ENCODE measurements around the gene GNAQ.

The GNAQ gene

DNA sequence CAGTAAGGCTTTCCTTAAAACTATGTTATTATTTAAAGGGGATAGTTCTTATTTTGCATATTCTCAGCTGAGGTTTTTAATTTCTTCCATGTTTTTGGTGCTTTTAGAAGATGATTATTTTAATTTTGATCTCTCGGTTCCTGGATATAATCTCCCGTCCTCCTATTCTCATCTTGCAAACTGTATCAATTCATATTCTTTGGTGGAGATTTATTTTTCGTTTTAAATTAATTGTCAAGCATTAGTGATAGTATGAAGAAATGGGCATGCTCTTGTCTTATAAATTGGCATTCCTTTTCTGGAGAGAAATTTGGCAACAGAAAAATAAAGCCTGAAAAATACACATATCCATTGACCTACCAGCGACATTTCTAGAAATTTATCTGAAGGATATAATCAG is 15.5 kb upstream of the GNAQ start:
- WGBS = no CpG with 5 or more reads among the region's 4 CpGs
- H3K27me3 ChIP-seq (ENCODE audit: insufficient read depth, low read length) = no peaks in the 10 kb centered on the region
- 0 out of 2 replicates have a peak, but pooled peaks cover 2% of the 10 kb centered on the region for H3K4me1 ChIP-seq (ENCODE audit: insufficient read depth, low read length)
- no peak overlapping the region for H3K4me3 ChIP-seq (ENCODE audit: low read length)
- H3K36me3 ChIP-seq (ENCODE audit: insufficient read depth, low read length) = no peaks in the 10 kb centered on the region
- H3K9ac ChIP-seq (ENCODE audit: low read depth, low read length) = no peak overlapping the region
- no peak overlapping the region for H3K27ac ChIP-seq (ENCODE audit: low read depth, low read length)
- no peaks in the 10 kb centered on the region for H3K9me3 ChIP-seq (ENCODE audit: insufficient read depth, low read depth, low read length)

DNA sequence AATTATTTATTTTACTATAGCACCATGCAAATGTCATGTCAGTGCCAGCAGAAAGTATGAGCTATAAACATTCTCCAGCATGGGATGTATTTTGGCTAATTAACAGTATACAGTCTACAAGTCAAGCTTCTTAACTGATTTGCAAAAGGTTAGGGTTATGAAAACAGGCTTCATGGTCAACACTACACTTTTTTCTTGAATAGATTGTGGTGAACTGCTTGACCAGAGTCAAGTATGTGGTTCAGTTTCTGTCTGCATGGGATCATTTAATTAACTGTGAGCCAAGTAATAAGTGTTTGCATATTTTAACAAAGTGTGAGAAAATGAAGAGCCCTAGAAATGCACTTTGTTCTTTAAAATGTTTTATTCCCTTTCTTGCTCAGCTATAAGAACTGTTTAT is 14.5 kb upstream of the GNAQ start:
- H3K9ac ChIP-seq (ENCODE audit: low read depth, low read length) = no peak overlapping the region
- H3K27me3 ChIP-seq (ENCODE audit: insufficient read depth, low read length) = no peaks in the 10 kb centered on the region
- no peaks in the 10 kb centered on the region for H3K9me3 ChIP-seq (ENCODE audit: insufficient read depth, low read depth, low read length)
- H3K4me1 ChIP-seq (ENCODE audit: insufficient read depth, low read length) = 0 out of 2 replicates have a peak, but pooled peaks cover 2% of the 10 kb centered on the region
- H3K27ac ChIP-seq (ENCODE audit: low read depth, low read length) = no peak overlapping the region
- H3K4me3 ChIP-seq (ENCODE audit: low read length) = no peak overlapping the region
- no peaks in the 10 kb centered on the region for H3K36me3 ChIP-seq (ENCODE audit: insufficient read depth, low read length)

DNA sequence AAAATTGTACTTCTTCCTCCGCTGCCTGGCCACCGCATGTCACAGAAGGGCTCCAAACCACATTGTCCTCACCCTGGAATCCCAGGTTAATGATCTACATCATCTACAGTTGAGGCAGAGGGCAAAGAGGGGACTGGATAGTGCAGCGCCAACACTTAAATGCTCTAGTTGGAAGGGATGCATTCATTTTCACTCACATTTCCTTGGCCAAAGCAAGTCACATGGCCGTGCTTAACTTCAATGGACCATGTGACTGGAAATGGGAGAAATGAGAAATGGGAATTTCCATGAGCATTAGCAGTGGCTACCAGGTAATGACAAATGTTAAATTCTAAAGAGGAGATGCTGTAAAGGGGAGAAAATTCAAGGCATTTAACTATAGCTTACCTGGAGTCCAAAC is 13.3 kb upstream of the GNAQ start:
- no peaks in the 10 kb centered on the region for H3K27me3 ChIP-seq (ENCODE audit: insufficient read depth, low read length)
- no peak overlapping the region for H3K27ac ChIP-seq (ENCODE audit: low read depth, low read length)
- WGBS = 60% methylated on average over 4 of the region's 4 CpGs
- no peaks in the 10 kb centered on the region for H3K36me3 ChIP-seq (ENCODE audit: insufficient read depth, low read length)
- H3K4me1 ChIP-seq (ENCODE audit: insufficient read depth, low read length) = 0 out of 2 replicates have a peak, but pooled peaks cover 2% of the 10 kb centered on the region
- H3K9me3 ChIP-seq (ENCODE audit: insufficient read depth, low read depth, low read length) = no peaks in the 10 kb centered on the region
- no peak overlapping the region for H3K9ac ChIP-seq (ENCODE audit: low read depth, low read length)
- H3K4me3 ChIP-seq (ENCODE audit: low read length) = no peak overlapping the region

DNA sequence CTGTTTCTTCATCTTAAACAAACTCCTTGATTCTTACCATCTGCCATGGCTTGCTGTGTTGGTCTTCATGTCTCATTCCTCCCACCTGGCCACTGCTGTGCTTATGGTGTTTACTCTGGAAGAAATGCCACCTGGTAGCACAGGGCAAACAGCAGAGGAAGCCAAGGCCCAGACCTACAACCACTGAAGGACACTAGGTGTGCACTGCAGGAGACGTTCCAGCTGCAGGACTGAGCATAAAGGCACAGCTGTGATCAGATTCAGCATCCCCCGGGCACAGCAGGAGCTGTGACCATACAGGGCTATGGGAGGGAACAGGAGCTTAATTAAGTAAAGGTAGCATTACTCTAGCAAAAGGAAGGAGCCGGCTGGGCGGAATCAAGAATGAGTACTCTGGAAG is 12.6 kb upstream of the GNAQ start:
- no peak overlapping the region for H3K4me3 ChIP-seq (ENCODE audit: low read length)
- 86% methylated on average over 4 of the region's 4 CpGs for WGBS
- H3K36me3 ChIP-seq (ENCODE audit: insufficient read depth, low read length) = no peaks in the 10 kb centered on the region

DNA sequence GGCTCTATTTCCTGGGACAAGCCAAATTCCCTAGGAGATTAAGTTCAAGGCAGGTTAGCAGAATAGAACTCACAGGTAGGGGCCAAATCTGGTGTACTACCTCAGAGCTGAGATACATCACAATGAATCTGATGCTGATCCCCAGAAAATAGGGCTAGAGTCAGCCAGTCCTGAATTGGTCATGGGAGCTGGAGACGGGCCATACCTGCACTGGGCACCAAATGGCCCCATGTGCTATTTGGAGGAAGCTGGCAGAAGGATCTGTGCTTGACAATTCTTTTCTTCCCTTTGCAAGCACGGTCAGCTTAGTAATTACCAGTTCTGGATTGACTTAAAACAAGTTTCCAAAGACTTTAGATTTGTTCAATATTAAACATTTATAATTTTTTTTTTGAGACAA is 10.4 kb upstream of the GNAQ start:
- H3K9me3 ChIP-seq (ENCODE audit: insufficient read depth, low read depth, low read length) = no peaks in the 10 kb centered on the region
- no peak overlapping the region for H3K9ac ChIP-seq (ENCODE audit: low read depth, low read length)
- no peak overlapping the region for H3K27ac ChIP-seq (ENCODE audit: low read depth, low read length)
- WGBS = 92% methylated on average over 2 of the region's 2 CpGs
- no peaks in the 10 kb centered on the region for H3K27me3 ChIP-seq (ENCODE audit: insufficient read depth, low read length)
- H3K36me3 ChIP-seq (ENCODE audit: insufficient read depth, low read length) = no peaks in the 10 kb centered on the region
- 0 out of 2 replicates have a peak, but pooled peaks cover 2% of the 10 kb centered on the region for H3K4me1 ChIP-seq (ENCODE audit: insufficient read depth, low read length)
- no peak overlapping the region for H3K4me3 ChIP-seq (ENCODE audit: low read length)

More for the DNA sequence above, 12.6 kb upstream of the GNAQ start:
- 0 out of 2 replicates have a peak, but pooled peaks cover 2% of the 10 kb centered on the region for H3K4me1 ChIP-seq (ENCODE audit: insufficient read depth, low read length)
- no peaks in the 10 kb centered on the region for H3K9me3 ChIP-seq (ENCODE audit: insufficient read depth, low read depth, low read length)
- H3K27me3 ChIP-seq (ENCODE audit: insufficient read depth, low read length) = no peaks in the 10 kb centered on the region
- H3K27ac ChIP-seq (ENCODE audit: low read depth, low read length) = no peak overlapping the region
- H3K9ac ChIP-seq (ENCODE audit: low read depth, low read length) = no peak overlapping the region

DNA sequence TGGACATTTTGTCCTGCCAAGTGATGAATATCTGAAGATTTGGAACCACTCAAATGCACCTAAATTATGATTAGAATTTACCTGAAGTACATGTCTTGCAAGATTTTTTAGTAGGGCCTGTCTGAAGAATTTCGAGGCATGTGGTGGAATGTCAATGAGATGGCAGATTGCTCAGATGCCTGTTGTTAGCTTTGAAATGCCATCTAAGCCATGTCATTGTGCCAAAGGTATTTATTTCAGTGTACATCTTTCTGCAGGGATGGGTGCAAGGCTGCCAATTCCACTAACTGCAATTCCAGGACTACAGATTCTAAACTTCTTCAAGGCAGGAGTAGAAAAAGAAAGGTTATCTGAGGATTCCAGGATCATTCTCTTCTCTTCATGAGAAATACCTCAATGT is 9.1 kb upstream of the GNAQ start:
- no peak overlapping the region for H3K9ac ChIP-seq (ENCODE audit: low read depth, low read length)
- H3K4me1 ChIP-seq (ENCODE audit: insufficient read depth, low read length) = 0 out of 2 replicates have a peak, but pooled peaks cover 2% of the 10 kb centered on the region
- H3K36me3 ChIP-seq (ENCODE audit: insufficient read depth, low read length) = no peaks in the 10 kb centered on the region
- 88% methylated on average over 1 of the region's 1 CpG for WGBS
- no peaks in the 10 kb centered on the region for H3K27me3 ChIP-seq (ENCODE audit: insufficient read depth, low read length)
- H3K27ac ChIP-seq (ENCODE audit: low read depth, low read length) = no peak overlapping the region
- no peaks in the 10 kb centered on the region for H3K9me3 ChIP-seq (ENCODE audit: insufficient read depth, low read depth, low read length)
- H3K4me3 ChIP-seq (ENCODE audit: low read length) = no peak overlapping the region

DNA sequence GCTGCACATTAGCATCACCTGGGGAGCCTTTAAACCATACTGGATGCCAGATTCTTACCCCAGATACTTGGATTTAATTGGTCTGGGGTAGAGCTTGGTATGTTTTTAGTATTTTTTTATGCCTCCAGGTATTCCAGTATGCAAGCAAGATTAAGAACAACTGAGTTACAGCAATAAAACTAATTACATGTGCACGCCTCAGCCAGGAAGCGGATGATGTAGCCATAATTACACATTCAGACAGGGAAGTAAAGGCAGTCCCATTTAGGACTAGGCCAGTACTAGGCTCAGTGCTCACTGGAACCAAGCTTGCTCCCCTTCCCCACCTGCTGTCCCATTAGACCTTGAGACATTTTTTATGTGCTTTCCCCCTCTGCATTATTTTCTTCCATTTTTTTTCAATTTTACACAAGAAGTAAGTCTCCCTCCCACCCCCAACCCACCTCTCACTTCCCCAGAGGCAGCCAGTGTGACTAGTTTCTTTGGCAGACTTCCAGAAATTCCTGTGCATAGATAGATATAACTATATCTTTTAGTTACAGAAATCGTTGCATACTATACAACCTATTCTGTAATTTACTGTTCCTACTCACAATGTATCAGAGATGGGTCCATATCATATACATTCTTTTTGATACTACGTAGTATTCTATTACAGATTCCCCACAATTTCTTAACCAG is 7.1 kb upstream of the GNAQ start:
- H3K9me3 ChIP-seq (ENCODE audit: insufficient read depth, low read depth, low read length) = no peaks in the 10 kb centered on the region
- no peak overlapping the region for H3K27ac ChIP-seq (ENCODE audit: low read depth, low read length)
- H3K9ac ChIP-seq (ENCODE audit: low read depth, low read length) = no peak overlapping the region
- WGBS = 91% methylated on average over 4 of the region's 4 CpGs
- H3K36me3 ChIP-seq (ENCODE audit: insufficient read depth, low read length) = no peaks in the 10 kb centered on the region
- no peak overlapping the region for H3K4me3 ChIP-seq (ENCODE audit: low read length)
- no peaks in the 10 kb centered on the region for H3K27me3 ChIP-seq (ENCODE audit: insufficient read depth, low read length)
- H3K4me1 ChIP-seq (ENCODE audit: insufficient read depth, low read length) = no peaks in the 10 kb centered on the region

DNA sequence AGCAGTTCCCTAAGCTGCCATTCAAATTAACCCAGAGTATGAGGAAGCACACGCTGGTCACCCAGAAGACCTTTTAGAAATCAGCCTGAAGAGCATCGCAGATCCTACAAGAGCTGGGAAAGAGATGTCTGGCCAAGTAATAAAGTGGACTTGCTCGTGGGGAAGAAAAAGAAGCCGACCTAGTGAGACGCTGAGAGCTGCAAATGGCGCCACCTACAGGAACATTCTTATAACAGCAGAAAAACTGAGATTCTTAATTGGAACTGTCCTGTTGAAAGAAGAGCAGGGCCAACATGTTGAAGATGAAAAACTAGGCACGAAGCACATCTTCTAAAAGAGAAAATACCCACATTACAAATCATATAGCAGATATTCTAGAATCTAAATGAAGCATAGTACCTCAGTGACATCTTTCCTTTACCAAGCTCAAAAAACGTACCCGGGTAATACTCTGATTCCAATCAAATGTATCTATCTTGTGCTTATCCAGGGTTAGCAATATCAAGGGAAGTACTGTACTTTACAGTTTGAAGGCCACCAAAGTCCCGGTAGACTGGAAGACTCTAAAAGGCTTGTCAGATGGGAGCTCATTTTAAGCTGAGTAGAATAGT is 3.9 kb upstream of the GNAQ start:
- peaks cover 9% of the 10 kb centered on the region; the same call in 1 of the 2 replicates for H3K4me1 ChIP-seq (ENCODE audit: insufficient read depth, low read length)
- H3K4me3 ChIP-seq (ENCODE audit: low read length) = no peak overlapping the region
- WGBS = 29% methylated on average over 10 of the region's 10 CpGs
- no peaks in the 10 kb centered on the region for H3K27me3 ChIP-seq (ENCODE audit: insufficient read depth, low read length)
- H3K9me3 ChIP-seq (ENCODE audit: insufficient read depth, low read depth, low read length) = no peaks in the 10 kb centered on the region
- no peaks in the 10 kb centered on the region for H3K36me3 ChIP-seq (ENCODE audit: insufficient read depth, low read length)
- no peak overlapping the region for H3K9ac ChIP-seq (ENCODE audit: low read depth, low read length)
- H3K27ac ChIP-seq (ENCODE audit: low read depth, low read length) = no peak overlapping the region

DNA sequence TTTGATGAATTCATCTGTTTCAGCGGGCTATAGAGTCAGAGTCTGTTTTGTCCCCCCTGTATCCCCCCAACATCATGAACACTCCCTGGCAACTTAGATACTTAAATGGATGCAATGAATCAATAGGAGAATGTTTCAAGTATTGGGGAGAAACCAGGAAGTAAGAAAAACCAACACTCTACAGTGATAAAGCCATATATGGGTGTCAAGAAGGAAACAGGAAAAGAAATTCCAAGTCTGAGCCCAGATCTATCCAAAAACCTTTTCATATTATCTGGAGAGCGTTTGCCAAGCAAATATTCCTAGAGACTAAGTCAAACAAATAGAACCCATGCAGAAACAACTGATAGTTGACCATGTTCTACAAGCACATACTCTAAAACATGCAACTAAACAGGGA is 2.3 kb upstream of the GNAQ start:
- no peaks in the 10 kb centered on the region for H3K36me3 ChIP-seq (ENCODE audit: insufficient read depth, low read length)
- 95% methylated on average over 2 of the region's 2 CpGs for whole genome bisulfite sequencing

DNA sequence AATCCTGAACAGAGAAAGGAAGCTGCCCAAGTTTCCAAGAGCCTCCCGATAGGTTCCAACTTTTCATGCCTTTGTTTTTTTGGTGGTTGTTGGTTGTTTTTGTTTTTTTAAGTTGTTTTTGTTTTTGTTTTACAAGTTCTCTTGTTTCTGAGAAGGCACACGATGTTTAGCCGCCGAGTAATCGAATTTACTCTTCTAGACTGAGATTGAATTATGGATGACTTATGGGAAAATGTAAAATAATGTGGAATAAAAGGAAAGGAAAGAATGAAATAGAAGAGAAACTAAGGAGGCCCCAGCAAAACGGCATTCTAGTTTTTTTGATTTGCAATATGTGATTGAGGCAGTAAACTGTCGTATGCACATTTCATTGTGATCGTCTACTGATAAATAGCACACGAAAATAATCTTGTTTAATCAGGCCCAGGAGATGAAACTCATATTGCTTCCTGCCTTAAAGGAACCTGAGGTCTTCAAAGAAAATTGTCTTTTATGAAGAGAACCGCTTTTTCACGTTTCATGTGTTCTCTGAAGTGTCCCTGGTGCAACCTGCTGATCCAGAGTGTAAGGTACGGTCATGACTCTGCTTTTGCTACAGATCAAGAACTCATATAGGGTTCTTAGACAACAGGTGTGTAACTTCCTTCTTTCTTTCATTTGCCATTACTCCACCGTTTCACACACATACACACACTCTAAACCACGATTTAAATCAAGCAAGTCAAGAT is 1.3 kb upstream of the GNAQ start:
- H3K9me3 ChIP-seq (ENCODE audit: insufficient read depth, low read depth, low read length) = no peaks in the 10 kb centered on the region
- H3K4me3 ChIP-seq (ENCODE audit: low read length) = peak overlapping the region; percentile 94
- WGBS = 56% methylated on average over 13 of the region's 14 CpGs
- peak overlapping the region; percentile 90 for H3K9ac ChIP-seq (ENCODE audit: low read depth, low read length)
- H3K27me3 ChIP-seq (ENCODE audit: insufficient read depth, low read length) = no peaks in the 10 kb centered on the region
- peak overlapping the region; percentile 83 for H3K27ac ChIP-seq (ENCODE audit: low read depth, low read length)
- no peaks in the 10 kb centered on the region for H3K36me3 ChIP-seq (ENCODE audit: insufficient read depth, low read length)
- H3K4me1 ChIP-seq (ENCODE audit: insufficient read depth, low read length) = peaks cover 23% of the 10 kb centered on the region; the same call in 1 of the 2 replicates

More for the DNA sequence above, 2.3 kb upstream of the GNAQ start:
- H3K9me3 ChIP-seq (ENCODE audit: insufficient read depth, low read depth, low read length) = no peaks in the 10 kb centered on the region
- H3K27ac ChIP-seq (ENCODE audit: low read depth, low read length) = no peak overlapping the region
- H3K9ac ChIP-seq (ENCODE audit: low read depth, low read length) = no peak overlapping the region
- H3K27me3 ChIP-seq (ENCODE audit: insufficient read depth, low read length) = no peaks in the 10 kb centered on the region
- no peak overlapping the region for H3K4me3 ChIP-seq (ENCODE audit: low read length)
- peaks cover 18% of the 10 kb centered on the region; the same call in 1 of the 2 replicates for H3K4me1 ChIP-seq (ENCODE audit: insufficient read depth, low read length)

Measured in HUES64 (cell line).